GM18526 (cell line): ENCODE data around the gene DBP.

Source experiments
- POLR2A ChIP-seq: IDR thresholded peaks from 3 replicates; pipeline ENCODE4 v1.6.1; 2011; ENCODE audit not compliant: insufficient read length; ENCODE audit errors: extremely low read depth

The DBP gene

DNA sequence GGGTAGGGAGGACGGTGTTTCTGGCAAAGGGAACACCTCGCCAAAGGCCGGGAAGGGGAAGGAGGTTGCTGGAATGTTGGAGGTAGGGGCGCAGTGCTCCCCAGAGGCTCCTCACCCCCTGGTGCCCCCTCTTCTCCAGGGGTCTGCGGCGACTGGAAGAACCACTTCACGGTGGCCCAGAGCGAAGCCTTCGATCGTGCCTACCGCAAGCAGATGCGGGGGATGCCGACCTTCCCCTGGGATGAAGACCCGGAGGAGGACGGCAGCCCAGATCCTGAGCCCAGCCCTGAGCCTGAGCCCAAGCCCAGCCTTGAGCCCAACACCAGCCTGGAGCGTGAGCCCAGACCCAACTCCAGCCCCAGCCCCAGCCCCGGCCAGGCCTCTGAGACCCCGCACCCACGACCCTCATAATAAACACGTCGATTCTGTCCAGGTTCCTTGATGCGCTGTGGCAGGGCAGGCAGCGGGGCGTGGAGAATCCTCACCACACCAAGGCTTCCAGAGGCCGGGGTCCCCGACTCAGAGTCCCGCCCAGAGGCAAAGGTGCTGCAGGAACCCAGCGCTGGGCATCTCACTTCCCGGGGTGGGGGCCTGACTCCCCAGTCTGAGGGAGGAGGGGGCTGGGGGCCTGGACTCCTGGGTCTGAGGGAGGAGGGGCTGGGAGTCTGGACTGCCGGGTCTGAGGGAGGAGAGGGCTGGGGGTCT lies 38.0 kb downstream of the DBP start:
- TF ChIP-seq POLR2A: no peak

DNA sequence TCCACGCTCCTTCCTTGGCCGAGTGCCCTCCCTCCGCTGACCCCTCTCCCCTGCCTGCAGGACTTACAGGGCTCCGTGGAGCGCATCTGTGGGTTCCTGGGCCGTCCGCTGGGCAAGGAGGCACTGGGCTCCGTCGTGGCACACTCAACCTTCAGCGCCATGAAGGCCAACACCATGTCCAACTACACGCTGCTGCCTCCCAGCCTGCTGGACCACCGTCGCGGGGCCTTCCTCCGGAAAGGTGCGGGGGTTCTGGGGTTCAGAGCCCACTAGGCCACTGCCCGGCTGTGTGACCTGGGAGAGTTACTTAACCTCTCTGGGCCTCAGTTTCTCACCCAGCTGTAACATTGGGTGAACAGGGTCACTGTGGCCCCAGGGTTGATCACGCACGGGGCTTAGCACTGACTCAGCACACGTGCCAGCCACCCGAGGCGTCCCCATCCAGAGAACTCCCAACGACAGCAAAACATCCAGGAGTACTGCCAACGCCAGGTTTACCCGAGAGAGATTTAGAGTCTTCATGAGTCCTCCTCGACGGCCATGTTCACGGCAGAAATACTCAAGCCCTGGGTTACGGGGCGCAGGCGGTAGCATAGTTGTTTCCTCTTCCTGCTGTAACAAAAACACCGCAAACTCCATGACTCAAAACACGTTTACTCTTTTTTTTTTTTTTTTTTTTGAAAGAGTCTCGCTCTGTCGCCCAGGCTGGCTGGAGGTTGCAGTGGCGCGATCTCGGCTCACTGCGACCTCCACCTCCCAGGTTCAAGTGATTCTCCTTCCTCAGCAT lies 40.3 kb downstream of the DBP start:
- no peak for TF ChIP-seq POLR2A

DNA sequence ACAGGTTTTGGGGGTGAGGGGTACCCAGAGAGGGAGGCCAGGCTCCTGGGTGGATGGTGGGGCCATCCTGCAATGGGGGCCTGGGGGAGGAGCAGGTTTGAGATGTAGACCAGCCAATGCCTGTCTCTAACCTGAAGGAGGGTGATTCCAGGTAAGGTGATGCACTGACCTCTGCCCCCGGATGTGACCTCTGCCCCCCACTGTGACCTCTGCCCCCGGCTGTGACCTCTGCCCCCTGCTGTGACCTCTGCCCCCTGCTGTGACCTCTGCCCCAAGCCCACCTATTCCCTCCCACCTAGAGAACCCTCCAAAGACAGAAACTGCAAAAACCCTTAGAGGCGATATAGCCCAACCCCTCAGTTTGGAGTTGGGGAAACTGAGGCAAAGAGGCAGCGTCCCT lies 40.9 kb downstream of the DBP start:
- no peak for TF ChIP-seq POLR2A

DNA sequence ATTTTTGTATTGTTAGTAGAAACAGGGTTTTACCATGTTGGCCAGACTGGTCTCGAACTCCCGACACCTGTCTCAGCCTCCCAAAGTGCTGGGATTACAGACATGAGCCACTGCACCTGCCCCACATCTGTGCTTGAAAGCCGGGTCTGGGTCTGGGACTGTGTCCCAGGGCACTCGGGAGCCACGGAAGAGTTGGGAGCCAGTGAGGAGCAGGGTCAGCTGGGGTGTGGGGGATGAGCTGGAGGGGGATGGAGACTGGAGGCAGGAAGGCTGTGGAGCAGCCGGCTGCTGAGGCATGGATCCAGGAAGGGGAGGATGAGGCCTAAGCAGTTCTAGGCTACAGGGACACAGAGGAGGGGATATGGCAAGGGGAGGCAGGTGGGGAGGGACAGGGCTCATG lies 41.3 kb downstream of the DBP start:
- no peak for TF ChIP-seq POLR2A

DNA sequence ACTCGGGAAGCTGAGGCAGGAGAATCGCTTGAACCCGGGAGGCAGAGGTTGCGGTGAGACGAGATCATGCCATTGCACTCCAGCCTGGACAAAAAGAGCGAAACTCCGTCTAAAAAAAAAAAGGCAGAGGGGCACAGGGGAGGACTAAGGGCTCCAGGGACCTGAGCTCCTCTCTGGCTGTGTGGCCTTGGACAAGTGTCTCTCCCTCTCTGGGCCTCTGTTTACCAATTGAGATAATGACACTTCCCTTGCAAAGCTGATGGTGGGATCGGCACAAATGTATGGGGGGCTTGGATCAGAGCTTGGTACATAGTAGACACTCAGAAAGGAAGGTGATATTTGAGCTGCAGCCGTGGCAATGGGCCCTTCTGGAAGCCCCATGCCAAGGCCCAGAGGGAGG lies 42.0 kb downstream of the DBP start:
- TF ChIP-seq POLR2A: no peak

DNA sequence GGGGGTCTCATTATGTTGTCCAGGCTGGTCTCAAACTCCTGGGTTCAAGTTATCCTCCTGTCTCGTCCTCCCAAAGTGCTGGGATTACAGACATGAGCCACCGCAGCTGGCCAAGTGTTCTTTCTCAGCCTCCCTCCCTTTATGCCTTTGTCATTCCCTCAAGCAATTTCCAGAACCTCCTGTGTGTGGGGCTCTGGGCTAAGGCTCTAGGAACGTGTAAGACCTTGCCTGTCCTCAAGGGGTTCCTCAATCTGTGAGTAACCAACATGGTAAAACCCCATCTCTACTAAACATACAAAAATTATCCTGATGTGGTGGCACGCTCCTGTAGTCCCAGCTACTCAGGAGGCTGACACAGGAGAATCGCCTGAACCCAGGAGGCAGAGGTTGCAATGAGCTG lies 46.2 kb downstream of the DBP start:
- no peak for TF ChIP-seq POLR2A

DNA sequence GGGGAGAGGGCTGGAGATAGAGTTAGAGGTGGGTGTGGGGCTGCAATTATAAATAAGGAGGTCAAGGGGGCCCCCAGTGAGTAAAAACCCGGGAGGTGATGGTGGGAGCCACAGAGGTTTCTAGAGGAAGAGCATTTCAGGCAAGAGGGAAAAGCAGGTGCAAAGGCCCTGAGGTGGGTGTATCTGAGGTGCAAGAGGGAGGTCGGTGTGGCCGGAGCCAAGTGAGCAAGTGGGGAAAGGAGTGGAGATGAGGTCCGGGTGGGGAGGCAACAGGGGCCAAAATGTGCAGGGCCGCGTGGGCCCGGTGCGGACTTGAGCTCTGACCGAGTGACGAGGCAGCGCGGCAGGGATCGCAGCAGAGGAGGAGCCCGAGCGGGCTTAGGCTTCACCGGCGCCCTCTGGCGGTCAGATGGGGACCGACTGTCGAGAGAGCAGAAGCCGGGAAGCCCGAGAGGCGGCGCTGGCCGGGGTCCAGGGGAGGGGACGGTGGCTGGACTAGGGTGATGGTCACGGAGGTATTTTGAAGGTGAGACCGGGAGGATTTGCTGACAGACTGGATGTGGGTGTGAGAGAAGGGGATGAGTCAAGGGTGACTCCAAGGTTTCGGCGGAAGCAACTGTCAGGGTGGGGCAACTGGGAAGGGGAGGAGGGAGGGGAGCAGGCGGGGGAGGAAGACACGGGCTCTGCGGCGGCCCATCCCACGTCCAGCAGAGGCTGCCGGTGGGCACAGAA lies 48.3 kb downstream of the DBP start:
- TF ChIP-seq POLR2A: no peak

DNA sequence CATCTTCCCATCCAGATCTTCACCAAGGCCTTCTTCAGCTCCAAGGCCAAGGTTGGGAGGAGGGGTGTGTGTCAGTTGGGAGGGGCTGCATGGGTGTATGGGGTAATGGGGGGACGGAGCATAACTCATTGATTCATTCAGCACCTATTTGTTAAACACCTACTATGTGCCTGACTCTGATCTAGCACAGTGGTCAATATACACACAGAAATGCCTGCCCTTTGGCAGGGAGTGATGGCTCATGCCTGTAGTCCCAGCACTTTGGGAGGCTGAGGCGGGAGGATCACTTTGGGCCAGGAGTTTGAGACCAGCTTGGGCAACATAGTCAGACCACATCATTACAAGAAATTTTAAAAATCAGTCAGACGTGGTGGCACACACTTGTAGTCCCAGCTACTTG lies 49.8 kb downstream of the DBP start:
- no peak for TF ChIP-seq POLR2A

DNA sequence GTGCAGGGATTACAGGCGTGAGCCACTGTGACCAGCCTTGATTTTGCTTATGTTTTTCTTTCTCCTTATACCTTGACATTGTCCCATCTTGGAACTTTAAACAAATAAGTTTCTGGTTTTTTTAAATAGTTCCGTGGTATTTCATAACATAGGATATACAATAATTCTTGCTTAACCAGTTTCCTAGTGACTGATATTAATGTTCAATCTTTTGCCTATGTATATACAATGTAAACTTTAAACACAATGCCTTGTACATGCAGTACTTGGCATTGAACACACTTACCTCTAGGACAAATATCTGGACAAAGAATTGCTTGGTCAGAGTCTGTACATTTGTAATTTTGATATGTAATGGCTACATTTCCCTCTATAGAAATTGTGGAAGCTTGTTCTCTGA lies 55.0 kb downstream of the DBP start:
- TF ChIP-seq POLR2A: no peak
